Lung (tissue), 12 donors: ENCODE data around the gene OCEL1. TPM values are rescaled to one million over a fixed set of nuclear protein-coding genes. Genes with fewer than 3 reads are reported as not detected.

ENCODE experiments used
- ATAC-seq: fragments of 200-7000 bp; cut with Tn5 transposase; one replicate; pipeline ENCODE4 v1.9.1; 2020; ENCODE audit warnings: moderate number of reproducible peaks; ENCODE audit not compliant: insufficient read depth, low FRiP score
- DNase-seq, 3 donors: peaks; one replicate each; pipeline ENCODE4 v3.0.0-alpha.2; 2013 to 2017
- H3K27ac ChIP-seq, 2 donors: one replicate each; pipeline ENCODE4 v1.5.1; 2013; ENCODE audit warnings: mild to moderate bottlenecking in 2 of 2, moderate library complexity in 2 of 2, control low read depth in 1 of 2, inconsistent platforms in 1 of 2, low read depth in 1 of 2, low read length in 1 of 2
- H3K27me3 ChIP-seq, 3 donors: one replicate each; pipeline ENCODE4 v1.5.1; 2013; ENCODE audit warnings: low read length in 2 of 3; ENCODE audit not compliant: control insufficient read depth in 3 of 3, insufficient read depth in 3 of 3
- H3K36me3 ChIP-seq, 4 donors: one replicate each; pipeline ENCODE4 v1.5.1; 2013; ENCODE audit warnings: low read length in 4 of 4, mild to moderate bottlenecking in 1 of 4, moderate library complexity in 1 of 4; ENCODE audit not compliant: control insufficient read depth in 4 of 4, insufficient read depth in 4 of 4
- H3K4me1 ChIP-seq, 5 donors: one replicate each; pipeline ENCODE4 v1.5.1; 2013; ENCODE audit warnings: low read length in 5 of 5, mild to moderate bottlenecking in 2 of 5, moderate library complexity in 1 of 5; ENCODE audit not compliant: control insufficient read depth in 5 of 5, insufficient read depth in 5 of 5
- H3K4me3 ChIP-seq: one replicate; pipeline ENCODE4 v1.5.1; 2013; ENCODE audit warnings: mild to moderate bottlenecking, control low read depth, moderate library complexity
- H3K9ac ChIP-seq, 2 donors: one replicate each; pipeline ENCODE4 v1.5.1; 2013; ENCODE audit warnings: low read length in 2 of 2, control low read depth in 1 of 2; ENCODE audit not compliant: insufficient read depth in 1 of 2
- H3K9me3 ChIP-seq, 4 donors: one replicate each; pipeline ENCODE4 v1.5.1; 2013; ENCODE audit warnings: low read length in 3 of 4, mild to moderate bottlenecking in 1 of 4, moderate library complexity in 1 of 4; ENCODE audit not compliant: control insufficient read depth in 4 of 4, insufficient read depth in 3 of 4
- WGBS, 2 donors: extraction: QIAGEN DNeasy Blood & Tissue Kit; methylation state at CpG; one replicate each; pipeline ENCODE4 v1.1.7; 2013; 5-methylcytosine and 5-hydroxymethylcytosine counted together
- polyA plus RNA-seq, 2 donors: library from polyadenylated mRNA; stranded (reverse); fragments of 200-250 nt; gene quantifications; one replicate each; pipeline ENCODE4 v1.2.1, GENCODE V29; 2013
- total RNA-seq, 2 donors: library from RNA; depleted of rRNA in 1 of 2; stranded (reverse); fragments of >200 nt in 1 of 2; gene quantifications; one replicate each; pipeline ENCODE4 v1.2.1, GENCODE V29; 2014 to 2021
- TF ChIP-seq, protein P1 (sequence below): IDR thresholded peaks from 2 replicates; pipeline ENCODE4 v1.5.1; 2012; ENCODE audit warnings: mild to moderate bottlenecking; ENCODE audit errors: control extremely low read depth, extremely low read depth
- donor health status: control.
- donor health status: control.
- donor health status: Bipolar disorder and iron deficiency.
- donor health status: healthy.
- donor health status: DM: yes; HTN: yes; CAD: no.

OCEL1 gene
- total and polyA plus RNA-seq, 4 donors = 9.1 to 39.5 (median 25.3) TPM

- DNase-seq = no peak
- Histone ChIP-seq H3K4me3 (no peak overlapping the region), H3K4me1 (peaks cover 0 to 13% (median 8%) of the 10 kb centered on the region in 5 donors), H3K9me3 (no peaks in the 10 kb centered on the region), H3K36me3 (peaks cover 4 to 18% (median 14%) of the 10 kb centered on the region in 4 donors), H3K27ac (no peak overlapping the region), H3K9ac (no peak overlapping the region), H3K27me3 (no peaks in the 10 kb centered on the region)
- TF ChIP-seq, protein P1, sequence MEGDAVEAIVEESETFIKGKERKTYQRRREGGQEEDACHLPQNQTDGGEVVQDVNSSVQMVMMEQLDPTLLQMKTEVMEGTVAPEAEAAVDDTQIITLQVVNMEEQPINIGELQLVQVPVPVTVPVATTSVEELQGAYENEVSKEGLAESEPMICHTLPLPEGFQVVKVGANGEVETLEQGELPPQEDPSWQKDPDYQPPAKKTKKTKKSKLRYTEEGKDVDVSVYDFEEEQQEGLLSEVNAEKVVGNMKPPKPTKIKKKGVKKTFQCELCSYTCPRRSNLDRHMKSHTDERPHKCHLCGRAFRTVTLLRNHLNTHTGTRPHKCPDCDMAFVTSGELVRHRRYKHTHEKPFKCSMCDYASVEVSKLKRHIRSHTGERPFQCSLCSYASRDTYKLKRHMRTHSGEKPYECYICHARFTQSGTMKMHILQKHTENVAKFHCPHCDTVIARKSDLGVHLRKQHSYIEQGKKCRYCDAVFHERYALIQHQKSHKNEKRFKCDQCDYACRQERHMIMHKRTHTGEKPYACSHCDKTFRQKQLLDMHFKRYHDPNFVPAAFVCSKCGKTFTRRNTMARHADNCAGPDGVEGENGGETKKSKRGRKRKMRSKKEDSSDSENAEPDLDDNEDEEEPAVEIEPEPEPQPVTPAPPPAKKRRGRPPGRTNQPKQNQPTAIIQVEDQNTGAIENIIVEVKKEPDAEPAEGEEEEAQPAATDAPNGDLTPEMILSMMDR = no peak
- 96 to 99% methylated on average over 8 of the region's 8 CpGs for WGBS, 2 donors
- ATAC-seq = no peak
Observed at GRCh38 chr19:17219286-17219685, 6.7 kb upstream of the OCEL1 start.

DNA sequence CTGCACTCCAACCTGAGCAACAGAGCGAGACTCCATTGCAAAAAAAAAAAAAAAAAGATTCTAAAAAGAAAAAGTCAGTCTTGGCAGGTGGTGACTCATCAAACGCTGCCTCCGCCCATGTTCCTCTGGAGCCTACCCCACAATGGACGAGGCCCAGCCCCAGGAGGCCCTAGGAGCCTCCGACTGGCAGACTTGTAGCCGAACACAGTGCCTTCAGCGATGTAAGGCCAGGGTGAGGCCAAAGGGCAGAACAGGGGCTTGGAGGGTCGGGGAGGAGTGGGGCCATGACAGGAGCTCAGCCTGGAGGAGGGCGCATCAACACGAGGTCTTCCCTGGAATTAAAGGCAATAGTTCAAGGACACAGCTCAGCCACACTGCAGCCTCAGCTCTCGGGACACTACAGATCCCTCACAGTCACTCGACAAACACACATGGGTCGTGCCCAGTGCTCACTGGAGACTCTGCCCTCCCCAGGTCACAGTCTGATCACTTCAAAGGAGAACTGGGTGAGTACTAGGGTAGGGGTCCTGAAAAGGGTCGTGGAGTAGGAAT, 5.7 kb upstream of the OCEL1 start:
- no peaks in the 10 kb centered on the region for H3K27me3 ChIP-seq
- H3K9ac ChIP-seq = no peak overlapping the region

DNA sequence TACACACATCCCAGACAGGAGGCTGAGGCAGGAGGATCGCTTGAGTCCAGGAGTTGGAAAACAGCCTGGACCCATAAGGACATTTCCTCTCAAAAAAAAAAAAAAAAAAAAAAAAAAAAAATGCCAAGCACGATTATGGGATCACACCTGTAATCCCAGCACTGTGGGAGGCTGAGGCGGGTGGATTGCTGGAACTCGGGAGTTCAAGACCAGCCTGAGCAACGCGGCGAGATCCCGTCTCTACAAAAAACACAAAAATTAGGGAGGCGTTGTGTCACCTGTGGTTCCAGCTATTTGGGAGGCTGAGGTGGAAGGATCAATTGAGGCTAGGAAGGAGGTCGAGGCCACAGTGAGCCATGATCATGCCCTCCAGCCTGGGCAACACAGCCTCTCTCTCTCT, 973 bp upstream of the OCEL1 start:
- no peak for DNase-seq
- H3K4me3 ChIP-seq = no peak overlapping the region
- 86 to 92% methylated on average over 10 of the region's 10 CpGs for WGBS, 2 donors

More for the DNA sequence above, 5.7 kb upstream of the OCEL1 start:
- H3K4me3 ChIP-seq = no peak overlapping the region
- no peak for DNase-seq
- TF ChIP-seq, protein P1 = no peak
- WGBS, 2 donors = 60 to 62% methylated on average over 14 of the region's 14 CpGs
- H3K36me3 ChIP-seq = peaks cover 4 to 18% (median 14%) of the 10 kb centered on the region in 4 donors
- H3K27ac ChIP-seq = no peak overlapping the region
- ATAC-seq = no peak
- no peaks in the 10 kb centered on the region for H3K9me3 ChIP-seq
- H3K4me1 ChIP-seq = peaks cover 0 to 7% (median 5%) of the 10 kb centered on the region in 5 donors

More for the DNA sequence above, 973 bp upstream of the OCEL1 start:
- peaks cover 0 to 3% (median under 1%) of the 10 kb centered on the region in 4 donors for H3K36me3 ChIP-seq
- TF ChIP-seq, protein P1 = no peak
- no peak overlapping the region for H3K9ac ChIP-seq
- no peaks in the 10 kb centered on the region for H3K27me3 ChIP-seq
- ATAC-seq = no peak
- no peak overlapping the region for H3K27ac ChIP-seq
- H3K9me3 ChIP-seq = no peaks in the 10 kb centered on the region
- H3K4me1 ChIP-seq = peaks cover 0 to 5% (median 0%) of the 10 kb centered on the region in 5 donors
